GM18861 (cell line): Measurements from ENCODE around the gene GPBP1.
"Not testable (repeated sequence)": the region's sequence is repeated elsewhere in the genome, so short reads cannot be mapped to it uniquely, and the experiment has no call there.

Experiments used
- ATAC-seq: cut with Tn5 transposase; IDR thresholded peaks from one replicate; pipeline ENCODE4 v1.9.1; 2021; ENCODE audit not compliant: unreplicated experiment

GPBP1 gene

GRCh38 chr5:57176350-57176857, 2.5 kb downstream of the GPBP1 start:
- no peak for ATAC-seq

GRCh38 chr5:57177479-57178156, 3.8 kb downstream of the GPBP1 start:
- ATAC-seq, result no peak

- ATAC-seq, result not testable (repeated sequence)
Observed at GRCh38 chr5:57178238-57178637, 4.4 kb downstream of the GPBP1 start.

- no peak for ATAC-seq
Observed at GRCh38 chr5:57179262-57180200, 5.7 kb downstream of the GPBP1 start.

GRCh38 chr5:57181154-57181553, 7.3 kb downstream of the GPBP1 start:
- no peak for ATAC-seq

GRCh38 chr5:57184322-57184721, 10.5 kb downstream of the GPBP1 start:
- no peak for ATAC-seq

GRCh38 chr5:57185313-57185712, 11.5 kb downstream of the GPBP1 start:
- no peak for ATAC-seq

- no peak for ATAC-seq
Observed at GRCh38 chr5:57186194-57186593, 12.3 kb downstream of the GPBP1 start.

GRCh38 chr5:57187977-57188376, 14.1 kb downstream of the GPBP1 start:
- not testable (repeated sequence) for ATAC-seq

GRCh38 chr5:57189515-57189914, 15.7 kb downstream of the GPBP1 start:
- ATAC-seq, result no peak

- no peak for ATAC-seq
Observed at GRCh38 chr5:57190593-57190992, 16.7 kb downstream of the GPBP1 start.

GRCh38 chr5:57191163-57191562, 17.3 kb downstream of the GPBP1 start:
- ATAC-seq, result no peak

- no peak for ATAC-seq
Observed at GRCh38 chr5:57191986-57192385, 18.1 kb downstream of the GPBP1 start.

GRCh38 chr5:57192832-57193231, 19.0 kb downstream of the GPBP1 start:
- ATAC-seq, result not testable (repeated sequence)

- no peak for ATAC-seq
Observed at GRCh38 chr5:57193757-57194413, 20.0 kb downstream of the GPBP1 start.

- no peak for ATAC-seq
Observed at GRCh38 chr5:57194653-57195052, 20.8 kb downstream of the GPBP1 start.

- no peak for ATAC-seq
Observed at GRCh38 chr5:57195060-57195459, 21.2 kb downstream of the GPBP1 start.

GRCh38 chr5:57199866-57200265, 26.0 kb downstream of the GPBP1 start:
- no peak for ATAC-seq

- no peak for ATAC-seq
Observed at GRCh38 chr5:57202811-57203210, 29.0 kb downstream of the GPBP1 start.

GRCh38 chr5:57207007-57207653, 33.3 kb downstream of the GPBP1 start:
- ATAC-seq, result no peak

GRCh38 chr5:57207681-57208080, 33.8 kb downstream of the GPBP1 start:
- ATAC-seq, result no peak
